ENCODE measurements around the gene STX8.

- no peak for TF ChIP-seq CTCF (IDR thresholded peaks at IDR 0.05)
- TF ChIP-seq POLR2A (IDR thresholded peaks at IDR 0.05): no peak
Measured at GRCh38 chr17:9598661-9599060, 23.0 kb upstream of the STX8 start.
